Tibial nerve (tissue), 4 donors: ENCODE data around the gene LANCL3. TPM values are rescaled to one million over a fixed set of nuclear protein-coding genes. Genes with fewer than 3 reads are reported as not detected.

Experiments
- DNase-seq, 2 donors: peaks; one replicate each; pipeline ENCODE4 v3.0.0-alpha.2; 2019; ENCODE audit warnings: low spot score in 2 of 2
- H3K27ac ChIP-seq, 4 donors: fragments of 200-600 bp; sonication (generic) in 3 of 4; one replicate each; pipeline ENCODE4 v1.5.1; 2017 to 2019; ENCODE audit warnings: mild to moderate bottlenecking in 1 of 4
- H3K27me3 ChIP-seq, 2 donors: fragments of 200-600 bp; sonication (generic) in 1 of 2; one replicate each; pipeline versions ENCODE4 v1.5.1 to v1.6.0; 2017 to 2019
- H3K36me3 ChIP-seq, 3 donors: fragments of 200-600 bp; sonication (generic); one replicate each; pipeline ENCODE4 v1.5.1; 2018 to 2019
- H3K4me1 ChIP-seq, 4 donors: fragments of 200-600 bp; sonication (generic) in 3 of 4; one replicate each; pipeline ENCODE4 v1.5.1; 2017 to 2019
- H3K4me3 ChIP-seq, 4 donors: fragments of 200-600 bp; sonication (generic) in 3 of 4; one replicate each; pipeline ENCODE4 v1.5.1; 2017 to 2019; ENCODE audit warnings: mild to moderate bottlenecking in 1 of 4, moderate library complexity in 1 of 4
- H3K9me3 ChIP-seq, 4 donors: fragments of 200-600 bp; sonication (generic) in 3 of 4; one replicate each; pipeline ENCODE4 v1.5.1; 2017 to 2019
- EP300 ChIP-seq, 2 donors: sonication (generic); formaldehyde crosslinking; IDR thresholded peaks; one replicate each; pipeline ENCODE4 v1.6.1; 2017; ENCODE audit warnings: antibody characterized with exemption in 2 of 2, mild to moderate bottlenecking in 1 of 2
- POLR2A ChIP-seq, 2 donors: fragments of 450-650 bp; IDR thresholded peaks; one replicate each; pipeline ENCODE4 v1.6.1; 2017; ENCODE audit warnings: antibody characterized with exemption in 2 of 2, mild to moderate bottlenecking in 2 of 2, moderate library complexity in 2 of 2
- WGBS, 2 donors: methylation state at CpG; one replicate each; pipeline ENCODE4 v1.1.5; 2018; 5-methylcytosine and 5-hydroxymethylcytosine counted together
- total RNA-seq, 4 donors: library from RNA; depleted of rRNA; stranded (reverse); fragments of >200 nt; gene quantifications; one replicate each; pipeline ENCODE4 v1.1.0, GENCODE V29; 2016
- TF ChIP-seq, protein P1 (sequence below), 5 experiments: fragments of 200-600 bp in 3 of 5; fragments of 450-650 bp in 2 of 5; sonication (generic) in 3 of 5; IDR thresholded peaks; one replicate each; pipeline ENCODE4 v1.5.1; 2016 to 2019; ENCODE audit warnings: antibody characterized with exemption in 5 of 5, mild to moderate bottlenecking in 3 of 5, moderate library complexity in 2 of 5

Gene LANCL3
- total RNA-seq, 4 donors from 2014 or later = 0.22 to 1.8 (median 1.2) TPM

DNA sequence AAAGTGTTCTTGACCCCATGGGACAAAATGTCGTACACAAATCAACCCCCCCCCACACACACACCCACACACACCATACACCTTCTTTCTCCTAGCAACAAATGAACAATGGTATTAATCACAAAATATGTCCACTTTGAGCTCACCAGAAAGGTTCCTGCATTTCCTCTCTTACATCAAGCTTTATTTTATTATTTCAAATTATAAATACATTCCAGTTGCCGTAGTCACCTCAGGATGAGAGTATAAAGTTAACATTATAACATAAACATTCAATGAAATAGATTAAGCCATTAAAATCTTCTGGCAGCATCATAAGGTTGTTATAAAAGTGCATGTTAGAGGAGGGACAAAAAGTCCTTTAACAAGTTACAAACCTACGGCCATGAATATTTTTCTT is 121.5 kb downstream of the LANCL3 start:
- Histone ChIP-seq H3K27ac (no peak overlapping the region), H3K4me3 (no peak overlapping the region), H3K9me3 (no peaks in the 10 kb centered on the region), H3K27me3 (no peaks in the 10 kb centered on the region), H3K36me3 (no peaks in the 10 kb centered on the region), H3K4me1 (no peaks in the 10 kb centered on the region)
- TF ChIP-seq POLR2A (IDR thresholded peaks at IDR 0.05) (no peak), EP300 (IDR thresholded peaks at IDR 0.05) (no peak)
- TF ChIP-seq, protein P1, sequence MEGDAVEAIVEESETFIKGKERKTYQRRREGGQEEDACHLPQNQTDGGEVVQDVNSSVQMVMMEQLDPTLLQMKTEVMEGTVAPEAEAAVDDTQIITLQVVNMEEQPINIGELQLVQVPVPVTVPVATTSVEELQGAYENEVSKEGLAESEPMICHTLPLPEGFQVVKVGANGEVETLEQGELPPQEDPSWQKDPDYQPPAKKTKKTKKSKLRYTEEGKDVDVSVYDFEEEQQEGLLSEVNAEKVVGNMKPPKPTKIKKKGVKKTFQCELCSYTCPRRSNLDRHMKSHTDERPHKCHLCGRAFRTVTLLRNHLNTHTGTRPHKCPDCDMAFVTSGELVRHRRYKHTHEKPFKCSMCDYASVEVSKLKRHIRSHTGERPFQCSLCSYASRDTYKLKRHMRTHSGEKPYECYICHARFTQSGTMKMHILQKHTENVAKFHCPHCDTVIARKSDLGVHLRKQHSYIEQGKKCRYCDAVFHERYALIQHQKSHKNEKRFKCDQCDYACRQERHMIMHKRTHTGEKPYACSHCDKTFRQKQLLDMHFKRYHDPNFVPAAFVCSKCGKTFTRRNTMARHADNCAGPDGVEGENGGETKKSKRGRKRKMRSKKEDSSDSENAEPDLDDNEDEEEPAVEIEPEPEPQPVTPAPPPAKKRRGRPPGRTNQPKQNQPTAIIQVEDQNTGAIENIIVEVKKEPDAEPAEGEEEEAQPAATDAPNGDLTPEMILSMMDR (IDR thresholded peaks at IDR 0.05) = no peak
- no peak for DNase-seq
- 80 to 85% methylated on average over 3 of the region's 3 CpGs for WGBS, 2 donors

- no peaks in the 10 kb centered on the region for H3K36me3 ChIP-seq
- no peak for DNase-seq
- peaks cover 0 to 5% of the 10 kb centered on the region in 2 donors for H3K27me3 ChIP-seq
- 47 to 57% methylated on average over 1 of the region's 1 CpG for WGBS, 2 donors
- no peak overlapping the region for H3K27ac ChIP-seq
- no peaks in the 10 kb centered on the region for H3K9me3 ChIP-seq
- H3K4me3 ChIP-seq = no peak overlapping the region
- TF ChIP-seq POLR2A (IDR thresholded peaks at IDR 0.05) = no peak
- no peak for TF ChIP-seq EP300 (IDR thresholded peaks at IDR 0.05)
- TF ChIP-seq, protein P1 (IDR thresholded peaks at IDR 0.05) = no peak
- H3K4me1 ChIP-seq = no peaks in the 10 kb centered on the region
These were observed 125.8 kb downstream of the LANCL3 start for GRCh38 chrX:37697169-37697760.

- no peak for DNase-seq
- Histone ChIP-seq H3K36me3 (no peaks in the 10 kb centered on the region), H3K4me3 (no peak overlapping the region), H3K4me1 (no peaks in the 10 kb centered on the region), H3K9me3 (no peaks in the 10 kb centered on the region), H3K27ac (no peak overlapping the region), H3K27me3 (peaks cover 0 to 5% of the 10 kb centered on the region in 2 donors)
- WGBS, 2 donors = 75% methylated on average over 4 of the region's 4 CpGs; no CpG with 5 or more reads in 1 of the 2 donors
- TF ChIP-seq POLR2A (IDR thresholded peaks at IDR 0.05) = no peak
- TF ChIP-seq, protein P1 (IDR thresholded peaks at IDR 0.05) = no peak
- TF ChIP-seq EP300 (IDR thresholded peaks at IDR 0.05) = no peak
These were observed 130.1 kb downstream of the LANCL3 start for GRCh38 chrX:37701588-37701987.

GRCh38 chrX:37711991-37712390 is 140.5 kb downstream of the LANCL3 start:
- H3K27ac ChIP-seq = no peak overlapping the region
- no peak overlapping the region for H3K4me3 ChIP-seq
- peaks cover 0 to 12% of the 10 kb centered on the region in 2 donors for H3K27me3 ChIP-seq
- TF ChIP-seq, protein P1 (IDR thresholded peaks at IDR 0.05) = no peak
- no peak for TF ChIP-seq POLR2A (IDR thresholded peaks at IDR 0.05)
- no peak for TF ChIP-seq EP300 (IDR thresholded peaks at IDR 0.05)
- H3K36me3 ChIP-seq = no peaks in the 10 kb centered on the region
- WGBS, 2 donors = 64 to 86% methylated on average over 3 of the region's 3 CpGs
- DNase-seq = no peak
- H3K9me3 ChIP-seq = no peaks in the 10 kb centered on the region
- no peaks in the 10 kb centered on the region for H3K4me1 ChIP-seq

GRCh38 chrX:37712458-37712857 is 141.0 kb downstream of the LANCL3 start:
- WGBS, 2 donors = 46 to 47% methylated on average over 3 of the region's 3 CpGs
- TF ChIP-seq POLR2A (IDR thresholded peaks at IDR 0.05) (no peak), EP300 (IDR thresholded peaks at IDR 0.05) (no peak)
- TF ChIP-seq, protein P1 (IDR thresholded peaks at IDR 0.05) = no peak
- H3K27me3 ChIP-seq = peaks cover 0 to 12% of the 10 kb centered on the region in 2 donors

More at GRCh38 chrX:37712458-37712857, 141.0 kb downstream of the LANCL3 start:
- Histone ChIP-seq H3K36me3 (no peaks in the 10 kb centered on the region), H3K27ac (no peak overlapping the region), H3K9me3 (no peaks in the 10 kb centered on the region), H3K4me3 (no peak overlapping the region), H3K4me1 (no peaks in the 10 kb centered on the region)
- no peak for DNase-seq
